GM23338 (cell line): ENCODE data around the gene NAP1L4. TPM values are rescaled to one million over a fixed set of nuclear protein-coding genes. Genes with fewer than 3 reads are reported as not detected.

ENCODE experiments used
- ZNF331 ChIP-seq: fragments of 250-450 bp; sonication (Bioruptor Pico); IDR thresholded peaks from 2 replicates; pipeline ENCODE4 v1.5.0; 2020; ENCODE audit warnings: low read depth, mild to moderate bottlenecking, moderate library complexity
- polyA plus RNA-seq: library from polyadenylated mRNA; unstranded; fragments of >200 nt; fragmentation: Nextera tagmentation; extraction: Ambion mirVana; gene quantifications from 2 replicates; pipeline ENCODE4 v1.2.1, GENCODE V29; 2016
- total RNA-seq: library from RNA; depleted of rRNA; stranded (reverse); fragments of >200 nt; shearing (Covaris generic); gene quantifications from 2 replicates; pipeline ENCODE4 v1.2.3, GENCODE V29; 2014
- TF ChIP-seq, protein P1 (sequence below): fragments of 250-450 bp; sonication (Bioruptor Pico); IDR thresholded peaks from 2 replicates; pipeline ENCODE4 v1.5.0; 2020; ENCODE audit warnings: mild to moderate bottlenecking, moderate library complexity
- TF ChIP-seq, protein P2 (sequence below): IDR thresholded peaks from 2 replicates; pipeline ENCODE4 v1.6.1; 2016; ENCODE audit warnings: antibody characterized with exemption
- TF ChIP-seq, protein P3 (sequence below): IDR thresholded peaks from one replicate; pipeline ENCODE4 v1.6.1; 2018; ENCODE audit warnings: antibody characterized with exemption; ENCODE audit not compliant: unreplicated experiment

The NAP1L4 gene
- total and polyA plus RNA-seq, 2 experiments from 2014 or later, result 181 to 189 TPM

DNA sequence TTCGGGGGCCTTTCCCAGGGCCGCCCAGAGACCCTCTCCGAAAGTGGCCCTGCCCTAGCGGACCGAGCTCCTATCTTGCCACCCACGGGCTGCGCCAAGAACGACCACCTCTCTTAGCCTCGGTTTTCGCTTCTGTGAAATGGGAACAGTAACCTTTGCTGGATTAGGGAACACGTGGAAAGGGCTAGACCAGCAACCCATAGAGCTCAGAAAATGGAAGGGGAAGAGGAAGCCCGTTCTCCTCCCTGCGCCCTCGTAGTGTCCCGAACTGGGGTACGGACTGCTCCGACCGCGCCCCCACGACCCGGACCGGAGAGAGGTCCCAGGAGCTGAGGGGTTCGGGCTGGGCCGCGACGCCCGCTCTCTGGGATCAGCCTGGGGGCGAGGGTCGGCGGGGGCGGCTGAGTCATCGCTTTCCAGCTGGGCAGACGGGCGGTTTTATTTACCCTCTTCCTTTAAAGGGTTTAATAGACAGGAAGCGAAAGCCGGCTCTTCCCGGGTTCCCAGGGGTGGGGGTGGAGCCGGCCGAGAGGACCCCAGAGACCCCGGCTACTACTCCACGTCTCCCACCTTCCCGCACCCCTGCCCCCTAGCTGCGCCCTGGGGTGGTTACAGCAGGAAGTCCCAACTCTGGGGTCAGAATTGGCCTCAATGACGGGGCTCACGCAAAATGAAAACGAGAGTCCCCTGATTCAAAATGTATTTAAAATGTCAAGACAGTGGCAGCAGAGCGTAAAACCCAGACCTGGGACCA is 62.0 kb downstream of the NAP1L4 start (continued):
- TF ChIP-seq, protein P1, sequence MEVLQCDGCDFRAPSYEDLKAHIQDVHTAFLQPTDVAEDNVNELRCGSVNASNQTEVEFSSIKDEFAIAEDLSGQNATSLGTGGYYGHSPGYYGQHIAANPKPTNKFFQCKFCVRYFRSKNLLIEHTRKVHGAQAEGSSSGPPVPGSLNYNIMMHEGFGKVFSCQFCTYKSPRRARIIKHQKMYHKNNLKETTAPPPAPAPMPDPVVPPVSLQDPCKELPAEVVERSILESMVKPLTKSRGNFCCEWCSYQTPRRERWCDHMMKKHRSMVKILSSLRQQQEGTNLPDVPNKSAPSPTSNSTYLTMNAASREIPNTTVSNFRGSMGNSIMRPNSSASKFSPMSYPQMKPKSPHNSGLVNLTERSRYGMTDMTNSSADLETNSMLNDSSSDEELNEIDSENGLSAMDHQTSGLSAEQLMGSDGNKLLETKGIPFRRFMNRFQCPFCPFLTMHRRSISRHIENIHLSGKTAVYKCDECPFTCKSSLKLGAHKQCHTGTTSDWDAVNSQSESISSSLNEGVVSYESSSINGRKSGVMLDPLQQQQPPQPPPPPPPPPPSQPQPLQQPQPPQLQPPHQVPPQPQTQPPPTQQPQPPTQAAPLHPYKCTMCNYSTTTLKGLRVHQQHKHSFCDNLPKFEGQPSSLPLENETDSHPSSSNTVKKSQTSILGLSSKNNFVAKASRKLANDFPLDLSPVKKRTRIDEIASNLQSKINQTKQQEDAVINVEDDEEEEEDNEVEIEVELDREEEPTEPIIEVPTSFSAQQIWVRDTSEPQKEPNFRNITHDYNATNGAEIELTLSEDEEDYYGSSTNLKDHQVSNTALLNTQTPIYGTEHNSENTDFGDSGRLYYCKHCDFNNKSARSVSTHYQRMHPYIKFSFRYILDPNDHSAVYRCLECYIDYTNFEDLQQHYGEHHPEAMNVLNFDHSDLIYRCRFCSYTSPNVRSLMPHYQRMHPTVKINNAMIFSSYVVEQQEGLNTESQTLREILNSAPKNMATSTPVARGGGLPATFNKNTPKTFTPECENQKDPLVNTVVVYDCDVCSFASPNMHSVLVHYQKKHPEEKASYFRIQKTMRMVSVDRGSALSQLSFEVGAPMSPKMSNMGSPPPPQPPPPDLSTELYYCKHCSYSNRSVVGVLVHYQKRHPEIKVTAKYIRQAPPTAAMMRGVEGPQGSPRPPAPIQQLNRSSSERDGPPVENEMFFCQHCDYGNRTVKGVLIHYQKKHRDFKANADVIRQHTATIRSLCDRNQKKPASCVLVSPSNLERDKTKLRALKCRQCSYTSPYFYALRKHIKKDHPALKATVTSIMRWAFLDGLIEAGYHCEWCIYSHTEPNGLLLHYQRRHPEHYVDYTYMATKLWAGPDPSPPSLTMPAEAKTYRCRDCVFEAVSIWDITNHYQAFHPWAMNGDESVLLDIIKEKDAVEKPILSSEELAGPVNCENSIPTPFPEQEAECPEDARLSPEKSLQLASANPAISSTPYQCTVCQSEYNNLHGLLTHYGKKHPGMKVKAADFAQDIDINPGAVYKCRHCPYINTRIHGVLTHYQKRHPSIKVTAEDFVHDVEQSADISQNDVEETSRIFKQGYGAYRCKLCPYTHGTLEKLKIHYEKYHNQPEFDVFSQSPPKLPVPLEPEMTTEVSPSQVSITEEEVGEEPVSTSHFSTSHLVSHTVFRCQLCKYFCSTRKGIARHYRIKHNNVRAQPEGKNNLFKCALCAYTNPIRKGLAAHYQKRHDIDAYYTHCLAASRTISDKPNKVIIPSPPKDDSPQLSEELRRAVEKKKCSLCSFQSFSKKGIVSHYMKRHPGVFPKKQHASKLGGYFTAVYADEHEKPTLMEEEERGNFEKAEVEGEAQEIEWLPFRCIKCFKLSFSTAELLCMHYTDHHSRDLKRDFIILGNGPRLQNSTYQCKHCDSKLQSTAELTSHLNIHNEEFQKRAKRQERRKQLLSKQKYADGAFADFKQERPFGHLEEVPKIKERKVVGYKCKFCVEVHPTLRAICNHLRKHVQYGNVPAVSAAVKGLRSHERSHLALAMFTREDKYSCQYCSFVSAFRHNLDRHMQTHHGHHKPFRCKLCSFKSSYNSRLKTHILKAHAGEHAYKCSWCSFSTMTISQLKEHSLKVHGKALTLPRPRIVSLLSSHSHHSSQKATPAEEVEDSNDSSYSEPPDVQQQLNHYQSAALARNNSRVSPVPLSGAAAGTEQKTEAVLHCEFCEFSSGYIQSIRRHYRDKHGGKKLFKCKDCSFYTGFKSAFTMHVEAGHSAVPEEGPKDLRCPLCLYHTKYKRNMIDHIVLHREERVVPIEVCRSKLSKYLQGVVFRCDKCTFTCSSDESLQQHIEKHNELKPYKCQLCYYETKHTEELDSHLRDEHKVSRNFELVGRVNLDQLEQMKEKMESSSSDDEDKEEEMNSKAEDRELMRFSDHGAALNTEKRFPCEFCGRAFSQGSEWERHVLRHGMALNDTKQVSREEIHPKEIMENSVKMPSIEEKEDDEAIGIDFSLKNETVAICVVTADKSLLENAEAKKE (CRISPR knock-in tag), result no peak
- TF ChIP-seq, protein P2, sequence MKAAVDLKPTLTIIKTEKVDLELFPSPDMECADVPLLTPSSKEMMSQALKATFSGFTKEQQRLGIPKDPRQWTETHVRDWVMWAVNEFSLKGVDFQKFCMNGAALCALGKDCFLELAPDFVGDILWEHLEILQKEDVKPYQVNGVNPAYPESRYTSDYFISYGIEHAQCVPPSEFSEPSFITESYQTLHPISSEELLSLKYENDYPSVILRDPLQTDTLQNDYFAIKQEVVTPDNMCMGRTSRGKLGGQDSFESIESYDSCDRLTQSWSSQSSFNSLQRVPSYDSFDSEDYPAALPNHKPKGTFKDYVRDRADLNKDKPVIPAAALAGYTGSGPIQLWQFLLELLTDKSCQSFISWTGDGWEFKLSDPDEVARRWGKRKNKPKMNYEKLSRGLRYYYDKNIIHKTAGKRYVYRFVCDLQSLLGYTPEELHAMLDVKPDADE, result no peak
- TF ChIP-seq ZNF331 (CRISPR knock-in tag), result no peak
- TF ChIP-seq, protein P3, sequence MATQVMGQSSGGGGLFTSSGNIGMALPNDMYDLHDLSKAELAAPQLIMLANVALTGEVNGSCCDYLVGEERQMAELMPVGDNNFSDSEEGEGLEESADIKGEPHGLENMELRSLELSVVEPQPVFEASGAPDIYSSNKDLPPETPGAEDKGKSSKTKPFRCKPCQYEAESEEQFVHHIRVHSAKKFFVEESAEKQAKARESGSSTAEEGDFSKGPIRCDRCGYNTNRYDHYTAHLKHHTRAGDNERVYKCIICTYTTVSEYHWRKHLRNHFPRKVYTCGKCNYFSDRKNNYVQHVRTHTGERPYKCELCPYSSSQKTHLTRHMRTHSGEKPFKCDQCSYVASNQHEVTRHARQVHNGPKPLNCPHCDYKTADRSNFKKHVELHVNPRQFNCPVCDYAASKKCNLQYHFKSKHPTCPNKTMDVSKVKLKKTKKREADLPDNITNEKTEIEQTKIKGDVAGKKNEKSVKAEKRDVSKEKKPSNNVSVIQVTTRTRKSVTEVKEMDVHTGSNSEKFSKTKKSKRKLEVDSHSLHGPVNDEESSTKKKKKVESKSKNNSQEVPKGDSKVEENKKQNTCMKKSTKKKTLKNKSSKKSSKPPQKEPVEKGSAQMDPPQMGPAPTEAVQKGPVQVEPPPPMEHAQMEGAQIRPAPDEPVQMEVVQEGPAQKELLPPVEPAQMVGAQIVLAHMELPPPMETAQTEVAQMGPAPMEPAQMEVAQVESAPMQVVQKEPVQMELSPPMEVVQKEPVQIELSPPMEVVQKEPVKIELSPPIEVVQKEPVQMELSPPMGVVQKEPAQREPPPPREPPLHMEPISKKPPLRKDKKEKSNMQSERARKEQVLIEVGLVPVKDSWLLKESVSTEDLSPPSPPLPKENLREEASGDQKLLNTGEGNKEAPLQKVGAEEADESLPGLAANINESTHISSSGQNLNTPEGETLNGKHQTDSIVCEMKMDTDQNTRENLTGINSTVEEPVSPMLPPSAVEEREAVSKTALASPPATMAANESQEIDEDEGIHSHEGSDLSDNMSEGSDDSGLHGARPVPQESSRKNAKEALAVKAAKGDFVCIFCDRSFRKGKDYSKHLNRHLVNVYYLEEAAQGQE, result no peak
